Mucosa of descending colon (tissue), 3 donors: ENCODE data around the gene P4HA1. TPM values are rescaled to one million over a fixed set of nuclear protein-coding genes. Genes with fewer than 3 reads are reported as not detected.
"Not testable (repeated sequence)": the region's sequence is repeated elsewhere in the genome, so short reads cannot be mapped to it uniquely, and the experiment has no call there.

Experiments
- ATAC-seq: fragments of 200-7000 bp; cut with Tn5 transposase; one replicate; pipeline ENCODE4 v1.9.1; 2020; ENCODE audit warnings: mild to moderate bottlenecking, moderate library complexity
- DNase-seq, 3 donors: peaks; one replicate each; pipeline ENCODE4 v3.0.0-alpha.2; 2020
- H3K36me3 ChIP-seq: fragments of 200-600 bp; one replicate; pipeline ENCODE4 v1.8.0; 2021; ENCODE audit warnings: low read depth, mild to moderate bottlenecking
- H3K4me1 ChIP-seq: fragments of 200-600 bp; one replicate; pipeline ENCODE4 v1.8.0; 2021; ENCODE audit warnings: low read depth, mild to moderate bottlenecking
- H3K4me3 ChIP-seq: fragments of 200-600 bp; one replicate; pipeline ENCODE4 v1.8.0; 2021; ENCODE audit warnings: mild to moderate bottlenecking
- H3K9me3 ChIP-seq: fragments of 200-600 bp; one replicate; pipeline ENCODE4 v1.8.0; 2021; ENCODE audit warnings: mild to moderate bottlenecking
- CTCF ChIP-seq: fragments of 200-600 bp; IDR thresholded peaks from one replicate; pipeline ENCODE4 v1.8.0; 2022; ENCODE audit warnings: antibody characterized with exemption, mild to moderate bottlenecking
- intact Hi-C, 2 donors: fragments of 100-400 bp; cut with DNase I in 1 of 2; cut with micrococcal nuclease in 1 of 2; formaldehyde crosslinking; loops; one replicate each; pipeline versions ENCODE4 v1.11.0 to v1.11.1; 2022; cut with DNase I, micrococcal nuclease
- total RNA-seq, 3 donors: library from RNA; stranded (reverse); fragmentation: NEBNext Ultra II Directional in 2 of 3; extraction: Animal tissue kit (Norgen Biotek cat#: 25700) in 2 of 3; gene quantifications; one replicate each; pipeline versions ENCODE4 v1.2.1 to v1.2.4, GENCODE V29; 2021 to 2023
- donor health status: DM: no; HTN: no; CAD: no; lungs with moderate emphysema.
- donor health status: DM: no; HTN: no; CAD: no.
- donor health status: DM: no; HTN: yes; CAD: no.

P4HA1 gene
- total RNA-seq, 3 donors from 2014 or later, result 21.0 to 26.1 (median 26.0) TPM

GRCh38 chr10:73042130-73042529 is 54.5 kb downstream of the P4HA1 start:
- DNase-seq, result no peak
- no peak for TF ChIP-seq CTCF
- no peak for ATAC-seq
- H3K36me3 ChIP-seq, result no peaks in the 10 kb centered on the region
- intact Hi-C loops, result no loop called here
- H3K9me3 ChIP-seq, result no peaks in the 10 kb centered on the region
- no peak overlapping the region for H3K4me3 ChIP-seq
- H3K4me1 ChIP-seq, result no peaks in the 10 kb centered on the region

DNA sequence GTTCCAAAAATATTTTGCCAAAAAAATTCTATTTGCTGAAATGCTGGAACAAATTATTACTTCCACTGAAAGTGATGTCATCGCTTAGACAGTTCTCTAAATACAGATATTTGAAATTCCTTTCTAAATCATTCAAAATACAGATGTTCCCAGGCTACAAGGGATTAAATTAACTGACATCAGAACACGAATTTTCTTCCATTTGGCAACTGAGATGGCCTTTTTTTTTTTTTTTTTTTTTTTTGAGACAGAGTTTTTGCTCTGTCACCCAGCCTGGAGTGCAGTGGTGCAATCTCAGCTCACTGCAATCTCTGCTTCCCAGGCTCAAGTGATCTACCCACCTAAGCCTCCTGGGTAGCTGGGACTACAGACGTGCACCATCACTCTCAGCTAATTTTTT is 57.0 kb downstream of the P4HA1 start:
- ATAC-seq (no peak), DNase-seq (no peak)
- intact Hi-C loops, result no loop called here
- H3K36me3 ChIP-seq, result no peaks in the 10 kb centered on the region
- no peak overlapping the region for H3K4me3 ChIP-seq
- H3K4me1 ChIP-seq, result no peaks in the 10 kb centered on the region
- H3K9me3 ChIP-seq, result no peaks in the 10 kb centered on the region
- TF ChIP-seq CTCF, result no peak

- H3K4me3 ChIP-seq, intact Hi-C loops, H3K9me3 ChIP-seq, ATAC-seq, DNase-seq, H3K4me1 ChIP-seq, H3K36me3 ChIP-seq: not testable (repeated sequence)
These were observed 60.4 kb downstream of the P4HA1 start for GRCh38 chr10:73036285-73036684.

GRCh38 chr10:73032536-73032935 is 64.1 kb downstream of the P4HA1 start:
- H3K4me1 ChIP-seq, result no peaks in the 10 kb centered on the region
- intact Hi-C loops, result no loop called here
- no peaks in the 10 kb centered on the region for H3K9me3 ChIP-seq
- TF ChIP-seq CTCF, result no peak
- no peak for DNase-seq
- H3K36me3 ChIP-seq, result peaks cover 5% of the 10 kb centered on the region
- H3K4me3 ChIP-seq, result no peak overlapping the region
- no peak for ATAC-seq

GRCh38 chr10:73026623-73027022 is 70.0 kb downstream of the P4HA1 start:
- intact Hi-C loops, DNase-seq, H3K4me3 ChIP-seq, H3K4me1 ChIP-seq, H3K36me3 ChIP-seq, ATAC-seq, H3K9me3 ChIP-seq: not testable (repeated sequence)

GRCh38 chr10:73023455-73024070 is 73.1 kb downstream of the P4HA1 start:
- H3K9me3 ChIP-seq, intact Hi-C loops, H3K4me3 ChIP-seq, DNase-seq, H3K4me1 ChIP-seq, ATAC-seq, H3K36me3 ChIP-seq: not testable (repeated sequence)

GRCh38 chr10:73022961-73023360 is 73.7 kb downstream of the P4HA1 start:
- ATAC-seq, H3K4me1 ChIP-seq, DNase-seq, H3K9me3 ChIP-seq, intact Hi-C loops, H3K36me3 ChIP-seq, H3K4me3 ChIP-seq: not testable (repeated sequence)

DNA sequence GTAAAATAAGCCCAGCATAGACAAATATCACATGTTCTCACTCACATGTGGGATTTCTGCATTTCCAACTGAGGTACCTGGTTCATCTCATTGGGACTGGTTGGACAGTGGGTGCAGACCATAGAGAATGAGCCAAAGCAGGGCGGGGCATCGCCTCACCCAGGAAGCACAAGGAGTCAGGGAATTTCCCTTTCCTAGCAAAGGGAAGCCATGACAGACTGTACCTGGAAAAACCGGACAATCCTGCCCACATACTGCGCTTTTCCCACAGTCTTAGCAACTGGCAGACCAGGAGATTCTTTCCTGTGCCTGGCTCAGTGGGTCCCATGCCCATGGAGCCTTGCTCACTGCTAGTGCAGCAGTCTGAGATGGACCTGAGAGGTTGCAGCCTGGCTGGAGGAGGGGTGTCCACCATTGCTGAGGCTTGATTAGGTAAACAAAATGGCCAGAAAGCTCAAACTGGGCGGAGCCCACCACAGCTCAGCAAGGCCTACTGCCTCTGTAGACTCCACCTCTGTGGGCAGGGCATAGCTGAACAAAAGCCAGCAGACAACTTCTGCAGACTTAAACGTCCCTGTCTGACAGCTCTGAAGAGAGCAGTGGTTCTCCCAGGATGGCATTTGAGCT is 75.0 kb downstream of the P4HA1 start:
- H3K36me3 ChIP-seq, ATAC-seq, H3K4me1 ChIP-seq, H3K4me3 ChIP-seq, H3K9me3 ChIP-seq, intact Hi-C loops, DNase-seq: not testable (repeated sequence)
